Activated CD4-positive, alpha-beta T cell treated with anti-CD3 and anti-CD28 coated beads for 36 hours (primary cell): ENCODE measurements around the gene WBP1L. TPM values are rescaled to one million over a fixed set of nuclear protein-coding genes. Genes with fewer than 3 reads are reported as not detected.
"Not testable (repeated sequence)": the region's sequence is repeated elsewhere in the genome, so short reads cannot be mapped to it uniquely, and the experiment has no call there.

Source experiments
- ATAC-seq: fragments of 200-7000 bp; cut with Tn5 transposase; one replicate; pipeline ENCODE4 v1.10.0; 2021; ENCODE audit warnings: mild to moderate bottlenecking, moderate library complexity
- CTCF ChIA-PET: fragments of 350-600 bp; sonication (Branson Sonifier 250); formaldehyde crosslinking; loops from one replicate; lab custom pipeline; 2021; ENCODE audit warnings: antibody characterized with exemption; lab: Charles Lee
- POLR2A ChIA-PET: fragments of 350-600 bp; sonication (Branson Sonifier 250); formaldehyde crosslinking; loops from one replicate; lab custom pipeline; 2021; ENCODE audit warnings: antibody characterized with exemption, inconsistent platforms; lab: Charles Lee
- DNase-seq: peaks from one replicate; pipeline ENCODE4 v3.0.0-alpha.2; 2020
- H3K27ac Mint-ChIP-seq: one replicate; pipeline ENCODE4 v1.8.0; 2021; ENCODE audit warnings: mixed read lengths
- H3K27me3 Mint-ChIP-seq: one replicate; pipeline ENCODE4 v1.8.0; 2021; ENCODE audit warnings: mixed read lengths
- H3K36me3 Mint-ChIP-seq: one replicate; pipeline ENCODE4 v1.8.0; 2021; ENCODE audit warnings: low read depth, mixed read lengths
- H3K4me1 Mint-ChIP-seq: one replicate; pipeline ENCODE4 v1.8.0; 2021; ENCODE audit warnings: mixed read lengths
- H3K4me3 Mint-ChIP-seq: one replicate; pipeline ENCODE4 v1.8.0; 2021; ENCODE audit warnings: mild to moderate bottlenecking, moderate library complexity, mixed read lengths
- H3K9me3 Mint-ChIP-seq: one replicate; pipeline ENCODE4 v1.8.0; 2021; ENCODE audit warnings: low read depth, mixed read lengths
- intact Hi-C, 2 experiments: fragments of 100-400 bp; cut with DNase I in 1 of 2; cut with micrococcal nuclease in 1 of 2; formaldehyde crosslinking; loops; one replicate each; pipeline versions ENCODE4 v1.14.2 to v1.15.1; 2022 to 2024; cut with DNase I, micrococcal nuclease
- total RNA-seq, 2 experiments: library from RNA; stranded (reverse); gene quantifications; one replicate each; pipeline ENCODE4 v1.2.3, GENCODE V29; 2021

Gene WBP1L
- total RNA-seq, 2 experiments from 2014 or later: 14.9 to 16.4 TPM

- Mint-ChIP-seq H3K9me3 (no peaks in the 10 kb centered on the region), H3K36me3 (peaks cover 30% of the 10 kb centered on the region), H3K4me1 (peaks cover 34% of the 10 kb centered on the region), H3K27ac (peak overlapping the region; percentile 72), H3K4me3 (peak overlapping the region; percentile 33), H3K27me3 (no peaks in the 10 kb centered on the region)
- POLR2A ChIA-PET: interaction anchor here (0.6 kb wide), 1 partner anchor 19 kb away, joined by 6 read pairs; no protein-coding TSS in a partner anchor
- DNase-seq (no peak), ATAC-seq (peak; percentile 44)
- CTCF ChIA-PET: interaction anchor here (0.5 kb wide), 1 partner anchor 46 kb away, joined by 4 read pairs; no protein-coding TSS in a partner anchor
- intact Hi-C loops: no loop called here
Observed at GRCh38 chr10:102758240-102758932, 14.6 kb downstream of the WBP1L start.

- intact Hi-C loops, ATAC-seq: not testable (repeated sequence)
- CTCF ChIA-PET: interaction anchor here (0.5 kb wide), 1 partner anchor 46 kb away, joined by 4 read pairs; no protein-coding TSS in a partner anchor
Observed at GRCh38 chr10:102758933-102759262, 15.2 kb downstream of the WBP1L start.

GRCh38 chr10:102759497-102760210, 15.9 kb downstream of the WBP1L start:
- Mint-ChIP-seq H3K4me3 (no peak overlapping the region), H3K4me1 (peaks cover 36% of the 10 kb centered on the region), H3K36me3 (peaks cover 30% of the 10 kb centered on the region), H3K27me3 (no peaks in the 10 kb centered on the region), H3K9me3 (no peaks in the 10 kb centered on the region), H3K27ac (no peak overlapping the region)
- intact Hi-C loops: no loop called here
- DNase-seq (no peak), ATAC-seq (no peak)
- ChIA-PET CTCF (interaction anchor here (1.2 to 1.7 kb wide), 2 partner anchors 15 to 38 kb away, joined by 3 to 4 read pairs; partner anchors contain the start of gene WBP1L), POLR2A (no interaction called here)

More at GRCh38 chr10:102758933-102759262, 15.2 kb downstream of the WBP1L start:
- DNase-seq, H3K27me3 Mint-ChIP-seq, H3K9me3 Mint-ChIP-seq, POLR2A ChIA-PET: not testable (repeated sequence)
- H3K27ac Mint-ChIP-seq: peak overlapping the region; percentile 72
- peaks cover 30% of the 10 kb centered on the region for H3K4me1 Mint-ChIP-seq
- H3K4me3 Mint-ChIP-seq: peak overlapping the region; percentile 33
- H3K36me3 Mint-ChIP-seq: peaks cover 30% of the 10 kb centered on the region

GRCh38 chr10:102761981-102762380, 18.2 kb downstream of the WBP1L start:
- H3K9me3 Mint-ChIP-seq: no peaks in the 10 kb centered on the region
- no peak for DNase-seq
- peaks cover 42% of the 10 kb centered on the region for H3K4me1 Mint-ChIP-seq
- POLR2A ChIA-PET: no interaction called here
- no peak overlapping the region for H3K27ac Mint-ChIP-seq
- CTCF ChIA-PET: interaction anchor here (0.5 to 3.3 kb wide), 3 partner anchors 8 to 139 kb away, joined by 3 to 18 read pairs (median 3); no protein-coding TSS in a partner anchor
- H3K36me3 Mint-ChIP-seq: peaks cover 37% of the 10 kb centered on the region
- H3K4me3 Mint-ChIP-seq: no peak overlapping the region
- no peak for ATAC-seq
- H3K27me3 Mint-ChIP-seq: no peaks in the 10 kb centered on the region
- intact Hi-C loops: no loop called here

GRCh38 chr10:102762401-102763015, 18.8 kb downstream of the WBP1L start:
- Mint-ChIP-seq H3K4me3 (no peak overlapping the region), H3K27me3 (no peaks in the 10 kb centered on the region), H3K9me3 (no peaks in the 10 kb centered on the region), H3K4me1 (peaks cover 44% of the 10 kb centered on the region), H3K36me3 (peaks cover 34% of the 10 kb centered on the region), H3K27ac (no peak overlapping the region)
- no peak for DNase-seq
- CTCF ChIA-PET: interaction anchor here (0.5 to 3.3 kb wide), 5 partner anchors 8 to 139 kb away, joined by 3 to 18 read pairs (median 3); no protein-coding TSS in a partner anchor
- no peak for ATAC-seq
- intact Hi-C loops: no loop called here
- POLR2A ChIA-PET: no interaction called here

- ChIA-PET CTCF (interaction anchor here (0.7 to 3.3 kb wide), 4 partner anchors 9 to 134 kb away, joined by 3 to 18 read pairs (median 3); no protein-coding TSS in a partner anchor), POLR2A (no interaction called here)
- Mint-ChIP-seq H3K27me3 (no peaks in the 10 kb centered on the region), H3K4me3 (no peak overlapping the region), H3K4me1 (peaks cover 48% of the 10 kb centered on the region), H3K36me3 (peaks cover 34% of the 10 kb centered on the region), H3K9me3 (no peaks in the 10 kb centered on the region), H3K27ac (no peak overlapping the region)
- DNase-seq (no peak), ATAC-seq (no peak)
- intact Hi-C loops: no loop called here
Observed at GRCh38 chr10:102763037-102763607, 19.4 kb downstream of the WBP1L start.

- Mint-ChIP-seq H3K9me3 (no peaks in the 10 kb centered on the region), H3K4me1 (peaks cover 41% of the 10 kb centered on the region), H3K27ac (no peak overlapping the region), H3K36me3 (peaks cover 24% of the 10 kb centered on the region), H3K4me3 (no peak overlapping the region), H3K27me3 (no peaks in the 10 kb centered on the region)
- no peak for ATAC-seq
- intact Hi-C loops: no loop called here
- no peak for DNase-seq
- CTCF ChIA-PET: interaction anchor here (1.4 to 3.3 kb wide), 3 partner anchors 10 to 16 kb away, joined by 3 to 18 read pairs (median 3); no protein-coding TSS in a partner anchor
- POLR2A ChIA-PET: interaction anchor here (0.7 kb wide), 1 partner anchor 404 kb away, joined by 3 read pairs; no protein-coding TSS in a partner anchor
Observed at GRCh38 chr10:102764470-102765161, 20.9 kb downstream of the WBP1L start.

GRCh38 chr10:102765336-102765735, 21.6 kb downstream of the WBP1L start:
- DNase-seq (no peak), ATAC-seq (no peak)
- H3K4me1 Mint-ChIP-seq: peaks cover 48% of the 10 kb centered on the region
- no peak overlapping the region for H3K27ac Mint-ChIP-seq
- ChIA-PET CTCF (interaction anchor here (3.3 kb wide), 1 partner anchor 11 kb away, joined by 18 read pairs; no protein-coding TSS in a partner anchor), POLR2A (no interaction called here)
- H3K4me3 Mint-ChIP-seq: no peak overlapping the region
- no peaks in the 10 kb centered on the region for H3K27me3 Mint-ChIP-seq
- peaks cover 18% of the 10 kb centered on the region for H3K36me3 Mint-ChIP-seq
- H3K9me3 Mint-ChIP-seq: no peaks in the 10 kb centered on the region
- intact Hi-C loops: no loop called here

- POLR2A ChIA-PET: no interaction called here
- Mint-ChIP-seq H3K27me3 (no peaks in the 10 kb centered on the region), H3K4me1 (peaks cover 60% of the 10 kb centered on the region), H3K36me3 (peaks cover 12% of the 10 kb centered on the region), H3K27ac (no peak overlapping the region), H3K4me3 (no peak overlapping the region), H3K9me3 (no peaks in the 10 kb centered on the region)
- CTCF ChIA-PET: interaction anchor here (1.1 kb wide), 1 partner anchor 14 kb away, joined by 4 read pairs; no protein-coding TSS in a partner anchor
- ATAC-seq (no peak), DNase-seq (no peak)
- intact Hi-C loops: no loop called here
Observed at GRCh38 chr10:102767428-102768160, 23.8 kb downstream of the WBP1L start.
